ENCODE data around the gene MICAL2.

MICAL2 gene, protein sequence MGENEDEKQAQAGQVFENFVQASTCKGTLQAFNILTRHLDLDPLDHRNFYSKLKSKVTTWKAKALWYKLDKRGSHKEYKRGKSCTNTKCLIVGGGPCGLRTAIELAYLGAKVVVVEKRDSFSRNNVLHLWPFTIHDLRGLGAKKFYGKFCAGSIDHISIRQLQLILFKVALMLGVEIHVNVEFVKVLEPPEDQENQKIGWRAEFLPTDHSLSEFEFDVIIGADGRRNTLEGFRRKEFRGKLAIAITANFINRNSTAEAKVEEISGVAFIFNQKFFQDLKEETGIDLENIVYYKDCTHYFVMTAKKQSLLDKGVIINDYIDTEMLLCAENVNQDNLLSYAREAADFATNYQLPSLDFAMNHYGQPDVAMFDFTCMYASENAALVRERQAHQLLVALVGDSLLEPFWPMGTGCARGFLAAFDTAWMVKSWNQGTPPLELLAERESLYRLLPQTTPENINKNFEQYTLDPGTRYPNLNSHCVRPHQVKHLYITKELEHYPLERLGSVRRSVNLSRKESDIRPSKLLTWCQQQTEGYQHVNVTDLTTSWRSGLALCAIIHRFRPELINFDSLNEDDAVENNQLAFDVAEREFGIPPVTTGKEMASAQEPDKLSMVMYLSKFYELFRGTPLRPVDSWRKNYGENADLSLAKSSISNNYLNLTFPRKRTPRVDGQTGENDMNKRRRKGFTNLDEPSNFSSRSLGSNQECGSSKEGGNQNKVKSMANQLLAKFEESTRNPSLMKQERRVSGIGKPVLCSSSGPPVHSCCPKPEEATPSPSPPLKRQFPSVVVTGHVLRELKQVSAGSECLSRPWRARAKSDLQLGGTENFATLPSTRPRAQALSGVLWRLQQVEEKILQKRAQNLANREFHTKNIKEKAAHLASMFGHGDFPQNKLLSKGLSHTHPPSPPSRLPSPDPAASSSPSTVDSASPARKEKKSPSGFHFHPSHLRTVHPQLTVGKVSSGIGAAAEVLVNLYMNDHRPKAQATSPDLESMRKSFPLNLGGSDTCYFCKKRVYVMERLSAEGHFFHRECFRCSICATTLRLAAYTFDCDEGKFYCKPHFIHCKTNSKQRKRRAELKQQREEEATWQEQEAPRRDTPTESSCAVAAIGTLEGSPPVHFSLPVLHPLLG

DNA sequence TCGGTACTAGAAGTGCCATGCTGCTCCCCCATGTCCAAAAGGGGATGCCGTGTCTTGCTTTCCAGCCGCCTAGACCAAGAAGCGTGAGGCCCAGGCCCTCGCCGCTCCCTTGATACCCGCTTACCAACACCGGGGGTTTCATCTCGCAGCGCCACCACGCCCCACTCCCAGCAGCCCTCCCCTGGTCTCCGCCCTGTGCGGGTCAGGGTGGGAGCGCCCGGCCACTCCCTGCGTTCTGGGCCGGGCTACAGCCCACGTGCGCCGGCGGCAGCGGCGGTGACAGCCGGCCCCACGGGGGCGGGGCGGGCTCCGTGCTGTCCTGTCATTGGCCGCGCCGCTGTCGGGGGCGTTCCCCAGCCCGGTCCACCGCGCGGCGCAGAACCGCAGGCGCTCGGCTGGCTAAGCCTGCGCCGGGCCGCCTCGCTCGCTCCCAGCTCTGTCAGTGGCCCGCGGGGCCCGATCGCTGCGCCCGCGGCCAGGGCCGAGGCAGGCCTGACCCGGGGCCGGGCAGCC lies at the start of gene MICAL2:
TSS of gene MICAL2 (plus strand) at position 390 of the 513 bp plus-strand sequence. CDS start 51,566 bp downstream, outside the sequence.
- peak; percentile 89 to 96 for DNase-seq

DNA sequence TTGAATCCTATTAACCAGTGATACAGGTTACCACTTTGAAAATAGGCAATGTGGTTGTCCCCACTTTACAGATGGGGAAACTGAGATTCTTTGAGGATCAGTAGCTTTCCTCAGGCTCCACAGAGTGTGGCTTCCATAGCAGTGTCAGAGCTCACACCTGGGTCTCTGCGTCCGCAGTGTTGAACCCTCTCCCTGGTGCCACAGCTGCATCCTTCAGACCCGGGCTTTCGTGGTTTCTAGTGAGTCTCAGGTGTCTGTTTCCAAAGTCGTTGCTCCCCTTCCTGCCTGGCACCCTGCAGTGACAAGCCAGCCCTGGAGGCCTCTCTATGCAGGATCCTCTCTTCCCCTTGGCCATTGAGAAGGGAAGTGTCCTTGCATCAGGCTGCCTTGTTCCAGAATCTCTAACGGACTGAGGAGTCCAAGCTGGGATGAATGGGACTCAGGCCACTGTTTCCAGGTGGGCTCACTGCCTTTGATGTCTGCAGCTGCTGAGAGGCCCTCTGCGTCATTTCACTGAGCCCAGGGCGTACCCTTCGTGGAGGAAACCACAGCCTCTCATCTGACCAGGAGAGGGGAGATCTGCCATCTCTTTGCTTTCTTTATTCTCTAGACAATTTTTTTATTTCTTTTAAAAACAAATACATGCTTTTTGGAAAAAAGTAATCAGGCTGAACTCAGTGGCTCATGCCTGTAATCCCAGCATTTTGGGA lies 48.4 kb upstream of the MICAL2 start:
- DNase-seq: no peak

DNA sequence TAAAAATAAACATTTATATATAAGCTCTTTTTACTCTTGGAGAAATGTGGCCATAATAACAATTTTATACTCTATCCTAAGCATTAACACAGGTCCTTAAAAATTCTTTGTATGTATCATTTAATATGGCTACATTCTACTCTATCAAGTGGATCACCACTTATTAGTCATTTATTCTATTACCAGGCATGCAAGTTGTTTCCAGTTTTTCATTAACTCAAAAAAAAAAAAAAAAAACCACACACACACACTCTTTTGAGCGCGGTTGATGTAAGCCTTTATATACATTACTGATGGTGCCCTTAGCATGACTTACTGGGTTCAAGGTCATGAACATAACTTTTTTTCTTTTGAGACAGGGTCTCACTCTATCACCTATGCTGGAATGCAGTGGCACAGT lies 47.1 kb upstream of the MICAL2 start:
- no peak for DNase-seq

DNA sequence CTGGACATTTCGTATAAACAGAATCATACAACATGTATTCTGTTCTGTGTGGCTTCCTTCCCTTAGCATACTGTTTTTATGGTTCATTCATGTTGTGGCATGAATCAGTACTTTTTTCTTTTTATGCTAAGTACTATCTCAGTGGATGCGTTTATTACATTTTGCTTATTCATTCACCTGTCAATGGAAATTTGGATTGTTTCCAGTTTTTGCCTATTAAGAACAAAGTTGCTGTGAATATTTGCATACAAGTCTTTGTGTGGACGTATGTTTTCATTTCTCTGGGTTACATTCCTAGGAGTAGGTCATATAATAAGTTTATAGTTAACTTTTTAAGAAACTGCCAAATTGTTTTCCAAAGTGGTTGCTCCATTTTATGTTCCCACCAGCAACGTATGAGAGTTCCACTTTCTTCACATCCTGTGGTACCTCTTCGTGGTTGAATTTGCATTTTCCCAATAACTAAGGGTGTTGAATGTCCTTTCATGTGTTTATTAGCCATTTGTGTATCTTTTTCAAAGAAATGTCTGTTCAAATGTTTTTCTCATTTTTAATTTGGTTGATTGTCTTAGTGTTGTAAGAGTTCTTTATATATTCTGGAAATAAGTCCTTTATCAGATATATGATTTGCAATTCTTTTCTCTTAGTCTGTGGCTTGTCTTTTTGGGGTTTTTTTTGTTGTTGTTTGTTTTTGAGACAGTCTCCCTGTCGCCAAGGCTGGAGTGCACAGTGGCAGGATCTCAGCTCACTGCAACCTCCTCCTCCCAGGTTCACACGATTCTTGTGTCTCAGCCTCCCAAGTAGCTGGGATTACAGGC lies 46.0 kb upstream of the MICAL2 start:
- DNase-seq: no peak

DNA sequence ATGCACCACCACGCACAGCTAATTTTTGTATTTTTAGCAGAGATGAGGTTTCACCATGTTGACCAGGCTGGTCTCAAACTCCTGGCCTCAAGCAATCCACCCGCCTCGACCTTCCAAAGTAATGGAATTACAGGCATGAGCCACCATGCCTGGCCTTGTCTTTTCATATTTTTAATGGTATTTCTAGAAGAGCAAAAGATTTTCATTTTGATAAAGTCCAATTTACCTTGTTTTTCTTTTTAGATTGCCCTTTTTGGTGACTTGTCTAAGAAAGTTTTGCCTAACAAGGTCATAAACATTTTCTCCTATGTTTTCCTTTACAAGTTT lies 45.5 kb upstream of the MICAL2 start:
- DNase-seq: no peak

DNA sequence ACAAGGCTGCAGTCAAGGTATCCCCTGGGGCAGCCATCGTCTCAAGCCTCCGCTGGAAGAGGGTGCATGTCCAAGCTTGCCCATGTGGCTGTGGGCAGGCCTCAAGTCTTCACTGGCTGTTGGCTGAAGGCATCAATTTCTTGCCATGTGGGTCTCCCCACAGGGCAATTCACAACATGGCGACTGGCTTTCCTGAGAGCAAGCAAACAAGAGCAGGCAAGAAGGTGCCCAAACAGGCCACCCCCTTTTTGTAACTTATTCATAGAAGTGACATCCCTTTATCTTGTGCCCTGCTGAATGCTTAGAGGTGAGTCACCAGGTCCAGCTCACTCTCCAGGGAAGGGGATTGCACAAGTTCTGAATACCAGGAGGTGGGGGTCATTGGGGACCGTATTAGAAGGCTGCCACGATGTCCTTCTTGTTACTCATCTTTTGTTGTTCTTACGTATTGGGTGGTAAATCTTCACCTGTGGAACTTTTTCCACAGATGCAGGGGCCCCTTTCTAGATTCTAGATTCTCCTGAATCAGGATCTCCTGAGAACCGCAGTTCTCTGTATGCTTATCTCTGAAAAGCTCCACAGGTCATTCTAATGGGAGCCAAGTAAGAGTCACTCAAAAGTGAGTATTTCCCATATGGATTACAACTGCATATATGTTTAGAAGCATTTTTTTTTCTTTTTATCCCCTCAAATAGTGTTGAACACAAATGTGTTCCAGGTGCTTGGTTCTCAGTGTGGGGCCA lies 44.2 kb upstream of the MICAL2 start:
- DNase-seq: peak; percentile 36 to 65

DNA sequence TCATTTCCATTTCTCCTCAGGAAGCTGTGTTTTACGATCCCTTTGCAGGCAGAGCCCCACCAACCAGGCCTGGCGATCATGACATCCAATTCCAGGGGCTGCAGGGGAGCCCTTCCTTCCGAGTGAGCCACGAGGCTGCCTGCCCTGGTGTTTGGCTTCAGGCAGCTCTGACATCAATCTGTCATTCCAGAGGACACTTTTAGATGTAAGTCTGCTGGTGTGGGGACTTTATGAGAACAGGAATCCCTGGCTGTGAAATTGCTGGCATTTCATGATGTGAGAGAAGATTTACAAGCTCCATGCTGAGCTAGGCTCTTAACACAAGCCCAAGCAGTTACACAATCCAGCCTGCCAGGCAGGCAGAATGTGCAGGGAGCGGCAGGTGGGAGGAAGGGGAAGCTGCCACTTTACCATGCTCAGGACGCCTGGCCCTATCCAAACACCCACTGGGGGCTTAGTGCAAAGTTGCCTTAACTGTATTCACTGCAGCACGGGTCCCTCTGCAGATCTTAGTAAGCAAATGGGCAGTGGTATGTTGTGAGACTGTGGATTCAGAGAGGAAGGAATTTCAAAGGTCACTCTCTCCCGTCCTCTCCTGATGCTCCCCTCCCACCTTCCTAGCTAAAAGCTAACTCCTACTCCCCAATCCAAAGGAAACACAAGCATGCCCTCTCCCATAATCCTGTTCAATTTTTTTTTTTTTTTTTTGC lies 43.4 kb upstream of the MICAL2 start:
- DNase-seq: peak; percentile 50 to 70

DNA sequence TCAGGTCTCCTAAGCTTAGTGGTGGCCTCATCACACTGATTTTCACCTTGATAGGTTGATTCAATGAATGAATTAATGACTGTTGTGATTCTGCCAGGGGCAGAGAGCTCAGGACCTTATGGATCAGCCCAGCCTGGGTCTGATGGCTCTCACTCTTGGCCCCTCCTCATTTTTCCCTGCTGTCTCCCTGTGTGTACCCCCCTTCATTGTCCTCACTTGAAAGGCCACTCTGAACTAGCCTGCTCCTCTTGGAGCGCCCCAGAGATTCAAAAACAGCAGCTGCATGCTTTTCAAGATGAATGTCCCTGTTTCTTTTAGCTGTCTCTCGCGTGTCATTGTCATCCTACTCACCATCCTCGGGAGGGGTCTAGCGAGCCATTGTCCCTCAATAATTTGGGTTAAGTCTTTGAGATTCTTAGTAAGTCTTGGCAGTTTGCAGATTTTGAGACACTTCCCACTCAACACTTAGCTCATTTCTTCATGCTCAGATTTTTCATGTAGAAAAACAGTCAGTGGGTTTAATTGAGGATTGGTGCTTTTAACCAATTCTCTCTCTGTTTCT lies 42.5 kb upstream of the MICAL2 start:
- no peak for DNase-seq

DNA sequence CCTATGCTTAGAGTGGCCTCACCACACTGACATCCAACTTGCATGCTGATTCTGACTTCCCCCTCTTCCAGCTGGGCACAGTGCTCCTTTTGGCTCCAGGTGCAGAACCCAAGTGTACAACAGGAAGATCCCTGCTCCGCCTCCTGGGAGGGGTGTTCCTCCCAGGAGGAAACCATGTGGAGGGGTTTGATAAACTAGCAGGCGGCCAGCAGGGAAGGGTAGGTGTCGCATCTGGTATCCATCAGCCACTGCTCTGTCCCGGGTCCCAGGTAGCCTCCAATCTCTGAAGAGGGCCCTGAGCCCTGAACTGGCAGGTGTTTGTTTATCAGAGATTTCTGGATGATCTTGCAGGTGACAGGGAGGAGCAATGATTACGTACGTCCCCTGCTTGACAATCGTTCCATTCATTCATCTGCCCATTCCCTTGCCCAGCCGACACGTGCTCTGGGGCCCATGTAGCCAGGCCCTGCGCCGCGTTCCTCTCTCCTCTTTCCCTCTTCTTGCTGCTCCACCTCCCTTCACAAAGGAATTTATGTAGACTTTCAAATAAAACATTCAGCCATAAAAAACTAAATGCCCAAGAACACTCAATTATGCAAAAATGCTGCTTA lies 41.2 kb upstream of the MICAL2 start:
- DNase-seq: no peak

DNA sequence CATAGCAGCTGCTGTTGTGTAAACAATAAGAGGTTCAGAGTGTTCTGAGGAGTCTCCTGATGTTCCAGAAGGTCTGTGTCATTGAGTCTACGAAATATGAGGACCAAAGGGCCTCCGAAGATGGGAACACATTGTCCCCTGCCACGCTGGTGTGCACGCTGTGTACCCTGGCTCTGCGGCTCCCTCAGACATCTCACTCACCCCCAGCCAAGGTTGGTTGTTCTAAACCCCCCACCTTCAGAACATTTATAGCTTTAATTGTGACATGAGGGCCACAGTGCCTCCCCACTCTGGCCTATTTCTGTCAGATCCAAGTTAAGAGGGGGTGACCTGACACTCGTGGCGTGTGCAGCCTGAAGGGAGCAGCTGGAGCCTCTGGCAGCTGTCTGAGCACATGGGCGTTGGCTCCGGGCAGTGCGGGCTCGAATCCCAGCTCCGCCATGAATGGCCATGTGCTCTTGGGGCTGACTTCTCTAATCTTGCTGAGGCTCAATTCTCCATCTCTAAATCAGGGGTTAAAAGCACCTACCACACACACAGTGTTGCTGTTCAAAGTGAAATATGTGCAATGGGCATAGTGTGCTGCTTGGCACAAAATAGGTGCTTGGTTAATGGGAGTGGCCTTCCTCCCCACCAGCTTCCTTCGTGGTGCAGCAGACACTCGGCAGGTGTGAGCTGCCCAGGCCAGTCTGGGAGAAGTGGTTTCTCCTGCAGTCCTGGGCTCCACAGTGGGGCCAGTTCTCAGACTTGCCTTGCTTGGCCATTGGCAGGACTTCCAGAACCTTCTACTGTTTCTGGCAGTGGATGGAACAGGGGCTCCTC lies 39.7 kb upstream of the MICAL2 start:
- no peak for DNase-seq

DNA sequence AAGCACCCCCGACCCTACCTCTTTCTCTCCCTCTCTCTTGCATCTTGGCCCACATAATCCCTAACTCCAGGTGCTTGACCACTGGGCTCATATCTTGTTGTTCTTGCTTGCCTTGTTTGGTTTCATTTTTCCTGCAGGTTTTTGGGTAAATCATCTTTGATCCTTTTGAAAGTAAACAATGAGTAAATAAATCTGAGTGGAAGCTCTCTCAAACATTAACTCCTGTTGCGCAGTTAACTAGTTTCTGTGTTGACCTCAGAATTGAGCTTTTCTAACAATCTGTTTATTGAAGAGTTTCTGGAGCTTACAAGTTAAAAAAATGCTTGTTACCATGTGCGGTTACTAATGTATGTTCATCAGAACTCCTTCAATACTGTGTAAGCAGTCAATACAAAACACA lies 38.8 kb upstream of the MICAL2 start:
- no peak for DNase-seq

DNA sequence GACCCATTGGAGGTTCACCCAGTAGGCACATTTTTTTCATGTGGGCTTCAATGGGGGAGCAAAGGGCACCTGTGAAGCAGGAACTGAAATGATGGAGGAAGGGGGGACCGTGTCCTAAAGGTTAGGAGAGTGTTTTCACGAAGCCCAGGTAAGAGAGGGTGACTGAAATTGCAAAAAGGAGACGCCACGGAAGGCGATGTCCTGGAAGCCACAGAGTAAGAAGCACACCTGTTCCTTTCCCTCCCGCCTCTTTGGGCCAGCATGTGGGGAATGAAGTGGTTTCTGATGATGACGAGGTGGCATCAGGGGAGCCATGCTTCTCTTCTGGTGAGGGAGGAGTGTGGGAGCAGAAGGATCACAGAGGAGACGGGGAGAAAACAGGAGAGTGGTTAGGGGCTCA lies 37.0 kb upstream of the MICAL2 start:
- no peak for DNase-seq

DNA sequence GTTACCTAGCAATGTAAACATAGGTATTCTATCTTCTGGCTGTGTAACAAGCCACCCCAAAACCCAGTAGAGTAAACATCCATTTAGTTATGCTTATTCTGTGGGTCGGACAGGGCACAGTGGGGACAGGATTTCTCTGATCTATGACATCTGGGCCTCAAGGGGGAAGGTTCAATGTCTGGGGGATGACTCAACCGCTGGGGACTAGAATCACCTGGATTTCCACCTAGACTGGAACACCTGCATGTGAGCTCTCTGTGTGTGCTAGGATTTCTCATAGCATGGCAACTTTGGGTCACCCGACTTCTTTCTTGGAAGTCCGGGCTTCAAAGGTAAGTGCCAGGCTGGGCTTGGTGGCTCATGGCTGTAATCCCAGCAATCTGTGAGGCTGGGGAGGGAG lies 36.5 kb upstream of the MICAL2 start:
- no peak for DNase-seq

DNA sequence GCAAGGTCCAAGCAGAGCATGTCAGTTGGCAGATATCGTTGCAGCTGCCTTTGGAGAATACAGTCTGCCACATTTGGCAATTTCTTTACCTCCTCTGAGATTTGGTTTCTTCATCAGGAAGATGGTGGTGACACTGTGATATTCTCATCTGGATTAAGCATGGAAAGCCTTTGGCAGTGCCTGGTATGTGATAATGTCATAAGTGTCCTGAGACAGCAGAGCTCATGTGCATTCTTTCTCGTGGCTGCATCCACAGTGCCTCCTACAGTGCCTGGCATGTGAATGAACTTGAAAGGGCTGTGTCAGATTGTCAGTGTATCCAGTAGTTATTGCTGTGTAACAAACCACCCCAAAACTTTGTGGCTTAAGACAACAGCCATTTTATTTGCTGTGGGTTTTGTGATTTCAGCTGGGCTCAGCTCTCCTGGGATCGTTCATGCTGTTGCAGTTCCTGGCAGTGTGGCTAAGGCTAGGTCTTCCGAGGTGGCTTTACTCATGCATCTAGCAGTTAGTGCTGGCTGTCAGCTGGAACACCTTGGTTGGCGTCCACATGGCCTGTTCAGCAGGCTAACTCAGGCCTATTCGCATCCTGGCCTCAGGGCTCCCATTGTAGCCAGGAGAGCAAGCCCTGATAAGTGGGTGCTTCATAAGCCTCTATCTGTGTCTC lies 35.7 kb upstream of the MICAL2 start:
- no peak for DNase-seq

DNA sequence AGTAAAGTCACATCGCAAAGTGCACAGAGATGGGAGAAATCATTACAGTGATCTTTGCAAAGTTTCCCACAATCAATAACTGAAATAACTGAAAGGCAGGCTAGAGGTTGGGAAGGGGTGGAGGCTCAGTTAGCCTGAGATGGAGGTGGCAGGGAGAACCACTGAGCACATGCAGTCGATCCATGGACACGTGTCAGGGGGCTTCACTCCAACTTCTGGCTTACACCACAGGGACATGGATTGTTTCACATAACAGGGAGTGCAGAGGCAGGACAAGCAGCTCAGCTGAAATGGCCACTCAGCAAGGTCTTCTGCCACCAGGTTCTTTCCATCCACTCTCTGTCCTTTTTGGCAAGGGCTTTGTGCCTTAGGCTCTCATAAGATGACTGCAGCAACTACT lies 35.1 kb upstream of the MICAL2 start:
- no peak for DNase-seq

DNA sequence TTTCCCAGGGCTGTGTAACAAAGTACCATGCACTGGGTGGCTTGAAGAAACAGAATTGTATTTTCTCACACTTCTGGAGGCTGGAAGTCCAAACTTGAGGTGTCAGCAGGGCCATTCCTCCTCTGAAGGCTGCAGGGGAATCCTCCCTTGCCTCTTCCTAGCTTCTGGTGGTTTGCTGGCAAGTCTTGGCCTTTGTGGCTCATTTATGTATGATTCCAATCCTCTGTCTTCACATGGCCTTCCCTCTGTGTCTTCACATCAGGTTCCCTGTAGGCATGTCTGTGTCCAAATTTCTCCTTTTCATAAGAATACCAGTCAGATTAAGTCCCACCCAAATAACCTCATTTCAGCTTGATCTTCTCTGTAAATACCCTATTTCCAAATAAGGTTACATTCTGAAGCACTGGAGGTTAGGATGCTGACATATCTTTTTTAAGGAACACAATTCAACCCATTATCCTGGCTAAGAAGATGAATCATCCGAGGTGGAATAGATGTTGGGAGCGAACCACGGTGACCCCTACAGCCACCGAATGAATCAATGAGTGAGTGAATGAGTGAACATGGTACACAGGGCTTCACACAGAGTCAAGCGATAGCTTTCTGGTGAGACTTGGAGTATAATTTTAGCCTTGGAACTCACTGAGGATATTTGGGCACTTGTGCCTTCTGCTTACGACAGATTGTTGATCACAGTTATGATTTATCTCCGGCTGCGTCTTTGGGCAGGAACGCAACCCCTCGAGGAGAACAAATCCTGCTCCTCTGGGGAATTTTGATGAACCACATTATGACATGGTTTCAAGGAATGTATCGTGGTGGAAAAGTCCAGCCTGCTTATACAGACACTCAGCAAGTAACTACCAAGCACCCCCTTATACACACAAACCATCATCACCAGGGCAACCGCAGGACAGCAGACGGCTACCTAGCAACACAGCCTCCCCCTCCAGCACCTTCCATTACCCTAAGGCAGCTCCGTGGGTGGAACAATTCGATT lies 34.3 kb upstream of the MICAL2 start:
- DNase-seq: no peak

All from NCI-H187 (cell line).